Stimulated activated CD8-positive, alpha-beta memory T cell treated with anti-CD3 and anti-CD28 coated beads, Interleukin-7, amount 100 ng/mL, for 4 hours (primary cell): ENCODE measurements around the gene DHX35.
"Not testable (repeated sequence)": the region's sequence is repeated elsewhere in the genome, so short reads cannot be mapped to it uniquely, and the experiment has no call there.

Experiments
- DNase-seq, 2 donors: peaks; one replicate each; pipeline ENCODE4 v3.0.0-alpha.2; 2020; ENCODE audit warnings: low read depth in 2 of 2

The DHX35 gene

DNA sequence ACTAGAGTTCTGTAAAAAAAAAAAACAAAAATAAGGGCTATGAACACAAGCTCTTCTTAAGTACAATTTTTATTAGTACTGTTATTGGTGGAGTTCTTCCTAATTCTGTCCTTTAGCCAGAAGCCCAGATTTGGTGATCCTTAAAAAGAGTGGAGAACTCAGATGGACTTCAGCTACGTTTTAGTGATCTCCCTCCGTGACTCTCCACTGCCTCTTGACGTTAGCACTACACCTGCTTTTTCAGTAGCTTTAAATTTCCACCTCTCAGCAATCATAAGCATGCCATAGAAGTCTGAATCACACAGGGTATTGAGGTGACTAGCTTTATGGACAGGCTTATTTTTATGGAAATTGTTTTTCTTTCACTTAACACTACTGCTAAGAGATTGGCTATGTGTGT is 17.7 kb downstream of the DHX35 start:
- DNase-seq, result no peak

DNA sequence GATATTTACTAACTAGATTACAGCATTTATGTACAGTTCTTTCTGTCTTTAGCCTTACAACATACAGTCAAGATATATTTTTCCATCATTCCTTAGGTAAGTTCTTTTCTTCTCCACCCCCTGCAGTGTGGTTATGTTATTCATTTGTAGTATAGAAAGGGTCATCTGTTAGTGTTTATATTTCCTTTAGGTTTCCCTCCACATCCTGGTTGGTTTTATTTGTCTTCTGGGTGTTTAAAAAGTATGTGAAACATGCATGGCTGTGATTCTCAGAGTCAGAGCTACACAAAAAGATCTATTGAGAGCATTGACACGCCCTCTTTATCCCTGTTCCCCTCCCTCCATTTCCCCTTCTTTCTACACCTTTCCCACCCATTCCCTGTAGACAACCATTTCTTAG is 20.1 kb downstream of the DHX35 start:
- no peak for DNase-seq

- DNase-seq, result no peak
These were observed 22.9 kb downstream of the DHX35 start for GRCh38 chr20:38985060-38985459.

GRCh38 chr20:38985603-38986170 is 23.5 kb downstream of the DHX35 start:
- DNase-seq, result no peak

DNA sequence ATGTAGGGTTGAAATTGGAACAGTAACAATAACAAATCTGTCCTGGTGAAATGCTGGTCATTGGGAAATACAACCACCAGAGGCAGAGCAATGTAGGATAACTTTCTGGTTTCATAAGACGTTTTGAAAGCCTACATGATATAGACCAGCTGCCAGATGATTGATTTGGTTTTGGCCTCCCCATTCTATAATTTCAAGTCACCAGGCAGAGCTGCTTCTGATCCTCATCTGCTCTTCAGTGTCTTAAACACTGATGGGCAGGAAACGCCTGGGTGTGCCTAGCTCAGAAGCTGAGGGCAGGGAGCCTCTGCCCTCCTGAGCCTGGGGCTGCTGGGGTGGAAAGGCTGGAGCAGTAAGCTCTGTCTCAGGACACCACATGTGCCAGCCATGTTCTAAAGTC is 24.5 kb downstream of the DHX35 start:
- no peak for DNase-seq

GRCh38 chr20:38987777-38988176 is 25.6 kb downstream of the DHX35 start:
- DNase-seq, result no peak

- DNase-seq, result no peak
These were observed 28.6 kb downstream of the DHX35 start for GRCh38 chr20:38990728-38991127.

- no peak for DNase-seq
These were observed 29.9 kb downstream of the DHX35 start for GRCh38 chr20:38991814-38992704.

- DNase-seq, result no peak
These were observed 33.4 kb downstream of the DHX35 start for GRCh38 chr20:38995536-38996044.

DNA sequence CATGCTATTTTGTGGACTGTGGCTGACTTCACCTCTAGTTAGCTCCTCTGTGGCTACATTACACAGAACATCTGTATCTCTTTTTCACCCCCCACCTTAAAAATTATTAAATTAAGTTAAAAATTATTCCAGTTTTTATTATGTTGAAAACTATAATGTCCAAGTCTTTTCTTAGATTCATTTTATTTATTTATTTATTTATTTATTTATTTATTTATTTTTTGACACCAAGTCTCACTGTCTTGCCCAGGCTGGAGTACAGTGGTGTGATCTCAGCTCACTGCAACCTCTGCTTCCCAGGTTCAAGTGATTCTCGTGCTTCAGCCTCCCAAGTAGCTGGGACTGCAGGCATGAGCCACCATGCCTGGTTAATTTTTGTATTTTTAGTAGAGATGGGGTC is 34.7 kb downstream of the DHX35 start:
- DNase-seq, result not testable (repeated sequence)

DNA sequence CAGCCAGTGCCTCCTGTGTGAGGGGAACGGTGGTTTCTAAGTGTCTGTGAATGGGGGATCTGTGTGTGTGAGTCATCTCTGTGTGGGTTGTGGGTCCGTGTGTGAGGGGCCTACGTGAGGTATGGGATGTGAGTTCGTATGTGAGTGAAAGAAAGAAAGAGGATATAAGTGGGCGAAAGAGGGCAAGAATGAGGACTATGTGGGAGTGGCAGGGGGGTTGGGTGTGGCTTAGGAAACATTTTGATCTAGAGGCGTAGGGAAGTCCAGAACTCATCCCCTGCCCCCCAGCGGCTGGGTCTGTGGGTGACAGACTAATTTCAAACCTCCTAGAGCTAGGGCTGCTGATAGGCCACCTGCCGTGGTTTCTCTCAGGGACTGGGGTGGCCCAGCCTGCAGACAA is 35.5 kb downstream of the DHX35 start:
- peak; percentile 56 for DNase-seq

DNA sequence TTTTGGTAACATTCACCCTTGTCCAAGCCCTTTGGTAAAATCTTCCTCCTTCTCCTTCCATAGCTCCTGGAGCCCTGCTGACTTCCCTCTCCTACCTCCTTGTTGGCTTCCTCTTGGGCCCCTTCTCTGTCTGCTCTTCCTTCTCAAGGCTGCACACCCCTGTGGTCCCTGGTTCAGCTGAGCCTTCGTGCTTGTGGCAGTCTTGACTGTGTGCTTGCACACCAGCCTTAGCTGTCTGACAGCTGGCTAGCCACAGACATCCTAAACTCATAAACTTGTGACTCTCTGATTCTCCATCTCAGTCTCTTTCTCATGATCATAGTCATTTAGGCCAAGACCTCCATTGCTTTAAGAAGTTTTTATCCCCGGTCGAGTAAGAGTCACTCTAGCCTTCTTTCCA is 37.1 kb downstream of the DHX35 start:
- no peak for DNase-seq

DNA sequence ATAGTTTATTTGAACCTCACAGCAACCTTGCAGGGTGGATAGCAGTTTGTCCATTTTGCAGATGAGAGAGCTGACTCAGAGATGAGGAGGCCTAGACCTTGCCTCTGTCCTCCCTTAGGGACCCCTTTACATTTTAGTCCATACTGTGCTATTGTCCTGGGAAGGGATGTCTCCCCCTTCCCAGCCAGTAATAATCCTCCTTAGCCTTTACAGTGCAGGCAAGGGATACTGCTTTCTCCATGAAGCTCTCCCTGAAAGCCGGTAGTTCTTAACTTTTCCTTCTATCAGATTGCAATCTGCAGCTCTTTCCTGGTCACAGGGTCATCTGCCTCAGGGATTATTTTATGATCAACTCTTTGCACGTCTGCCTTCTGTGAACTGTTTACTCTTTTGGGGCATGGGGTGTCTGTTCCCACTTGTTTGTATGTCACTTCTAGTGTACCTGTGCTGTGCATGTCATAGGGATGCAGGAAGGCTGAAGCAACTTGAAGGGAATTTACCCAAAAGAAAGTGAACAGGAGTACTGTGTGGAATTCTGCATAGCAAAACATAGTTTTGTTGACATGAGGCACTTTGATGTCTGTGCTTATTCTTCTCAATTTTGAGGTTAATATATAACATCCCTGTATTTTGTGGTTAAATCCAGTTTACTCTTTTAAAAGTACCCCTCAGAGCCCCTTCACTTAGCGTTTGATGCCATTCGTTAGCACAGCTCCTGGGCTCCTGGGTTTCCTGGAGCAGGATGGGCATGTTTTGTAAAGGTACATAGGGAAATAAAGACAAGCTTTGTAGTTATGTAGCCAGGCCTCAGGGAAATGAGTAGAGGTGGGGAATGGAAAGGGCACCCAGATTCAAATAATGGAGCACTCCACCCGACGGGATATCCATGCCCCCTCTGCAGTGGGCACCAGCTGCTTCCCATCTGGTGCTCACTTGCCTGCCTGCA is 38.1 kb downstream of the DHX35 start:
- DNase-seq, result no peak

DNA sequence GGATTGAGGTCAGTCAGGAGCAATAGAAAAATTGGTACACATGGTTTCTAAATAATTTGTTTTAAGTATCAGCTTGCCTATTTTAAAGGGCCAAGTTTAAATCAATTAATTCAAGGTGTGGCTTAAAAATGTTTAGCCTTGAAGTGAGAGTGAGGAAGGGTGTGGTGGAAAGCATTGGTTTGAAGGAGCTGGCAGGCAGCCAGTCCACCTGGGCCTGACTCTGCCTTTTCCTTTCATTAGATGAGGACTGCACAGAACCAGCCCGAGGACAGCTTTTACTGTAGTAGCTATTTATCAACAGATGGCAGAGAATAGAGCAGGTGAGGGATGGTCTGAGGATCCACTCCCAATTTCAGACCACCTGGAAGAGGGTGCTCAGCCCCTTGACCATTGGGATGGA is 42.4 kb downstream of the DHX35 start:
- no peak for DNase-seq

DNA sequence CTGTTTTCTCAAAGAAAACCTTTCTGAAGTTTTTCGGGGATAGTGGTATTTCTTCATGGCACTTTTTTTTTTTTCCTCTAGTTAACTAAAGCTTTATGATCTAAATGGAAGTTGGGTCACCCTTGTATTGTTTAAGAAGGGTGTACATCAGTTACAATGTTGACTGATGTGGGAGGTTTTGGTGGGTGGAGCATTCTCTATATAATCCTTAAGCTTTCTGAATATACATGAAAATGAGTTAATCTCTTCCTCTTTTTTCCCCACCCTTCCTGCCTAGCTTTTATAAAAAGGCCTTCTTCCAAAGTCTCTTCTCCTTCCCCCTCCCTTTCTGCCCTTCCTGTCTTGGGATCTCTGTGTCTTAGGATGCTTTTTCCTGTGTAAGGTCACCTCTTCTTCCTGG is 47.2 kb downstream of the DHX35 start:
- DNase-seq, result no peak

- no peak for DNase-seq
These were observed 48.4 kb downstream of the DHX35 start for GRCh38 chr20:39010496-39010895.

- DNase-seq, result no peak
These were observed 51.5 kb downstream of the DHX35 start for GRCh38 chr20:39013662-39014109.

- no peak for DNase-seq
These were observed 53.9 kb downstream of the DHX35 start for GRCh38 chr20:39016041-39016440.

GRCh38 chr20:39016506-39016905 is 54.4 kb downstream of the DHX35 start:
- DNase-seq, result no peak

DNA sequence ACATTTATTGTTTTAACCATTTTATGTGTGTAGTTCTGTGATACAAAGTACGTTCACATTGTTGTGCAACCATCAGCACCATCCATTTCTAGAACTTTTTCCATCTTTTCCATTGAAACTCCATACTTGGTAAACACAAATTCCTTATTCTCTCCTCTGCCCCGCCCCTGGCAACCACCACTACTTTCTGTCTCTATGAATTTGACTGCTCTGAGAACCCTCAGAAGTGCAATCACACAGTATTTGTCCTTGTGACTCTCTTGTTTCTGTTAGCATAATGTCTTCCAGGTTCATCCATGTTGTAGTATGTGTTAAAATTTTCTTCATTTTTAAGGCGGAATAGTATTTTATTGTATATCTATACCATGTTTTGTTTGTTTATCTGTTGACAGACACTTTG is 56.9 kb downstream of the DHX35 start:
- DNase-seq, result no peak

DNA sequence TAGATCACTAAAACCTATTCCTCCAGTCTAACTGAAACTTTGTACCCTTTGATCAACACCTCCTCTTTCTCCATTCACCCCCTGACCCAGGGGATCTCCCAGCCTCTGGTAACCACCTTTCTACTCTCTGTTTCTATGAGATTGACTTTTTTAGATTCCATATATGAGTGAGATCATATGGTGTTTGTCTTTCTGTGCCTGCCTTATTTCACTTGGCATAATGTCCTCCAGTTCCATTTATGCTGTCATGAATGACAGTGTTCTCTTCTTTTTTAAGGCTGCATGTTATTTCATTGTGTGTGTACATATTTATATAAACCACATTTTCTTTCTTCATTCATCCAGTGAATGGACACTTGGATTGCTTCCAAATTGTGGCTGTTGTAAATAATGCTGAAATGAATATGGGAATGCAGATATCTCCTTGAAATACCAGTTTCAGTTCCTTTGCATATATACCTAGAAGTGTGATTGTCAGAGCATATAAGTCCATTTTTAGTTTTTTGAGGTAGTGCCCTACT is 57.7 kb downstream of the DHX35 start:
- DNase-seq, result no peak

GRCh38 chr20:39021748-39022147 is 59.6 kb downstream of the DHX35 start:
- no peak for DNase-seq
